ENCODE results near the gene PDE4B.

GRCh38 chr1:66292944-66293343, 500.2 kb downstream of the PDE4B start:
- TF ChIP-seq CTCF (IDR thresholded peaks at IDR 0.05) (no peak), POLR2AphosphoS5 (IDR thresholded peaks at IDR 0.05) (no peak)
